NCI-H2107 treated with DMSO at 0.1 percent for 48 hours (cell line): ENCODE data around the gene CSF3R.
"Not testable (repeated sequence)": the region's sequence is repeated elsewhere in the genome, so short reads cannot be mapped to it uniquely, and the experiment has no call there.

ENCODE experiments used
- DNase-seq: peaks from one replicate; lab custom pipeline; 2025; ENCODE audit not compliant: unreplicated experiment; lab: John Stamatoyannopoulos, UW

CSF3R gene

DNA sequence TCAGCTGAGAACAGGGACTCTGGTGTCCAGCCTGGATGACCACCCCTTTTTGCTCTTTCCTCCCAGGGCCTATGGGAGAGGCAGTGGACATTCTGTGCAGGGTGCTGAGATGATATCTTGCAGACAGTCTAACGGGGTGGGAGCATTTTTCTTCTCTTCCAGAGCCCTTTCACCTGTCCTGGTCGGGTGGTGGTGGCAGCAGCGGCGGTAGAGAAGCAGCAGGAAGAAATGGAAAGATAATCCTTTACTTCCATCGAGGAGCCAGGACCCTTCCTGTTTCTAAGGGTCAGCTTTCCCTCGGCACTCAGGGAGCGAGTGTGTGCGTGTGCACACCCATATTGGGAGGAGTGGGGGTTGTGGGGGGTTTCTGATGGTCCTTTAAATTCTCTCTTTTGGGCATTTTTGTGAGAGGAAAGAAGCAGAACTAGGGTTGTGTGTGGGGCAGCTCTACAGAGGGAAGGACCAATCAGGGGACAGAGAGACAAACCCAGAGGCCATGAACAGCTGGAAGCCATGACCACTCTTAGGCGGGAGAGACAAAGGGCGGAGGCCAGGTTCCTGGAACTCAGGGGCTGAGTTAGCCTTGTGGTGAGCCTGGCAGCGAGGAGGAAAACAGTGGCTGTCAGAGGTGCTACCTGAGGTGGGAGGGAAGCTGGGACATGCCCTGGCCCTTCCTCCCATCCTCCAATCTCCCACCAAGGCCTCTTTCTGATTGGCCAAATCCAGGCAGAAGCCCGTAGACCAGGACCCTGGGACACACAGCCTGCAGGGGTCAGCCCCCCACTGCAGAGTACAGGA, 31.2 kb upstream of the CSF3R start:
- no peak for DNase-seq

DNA sequence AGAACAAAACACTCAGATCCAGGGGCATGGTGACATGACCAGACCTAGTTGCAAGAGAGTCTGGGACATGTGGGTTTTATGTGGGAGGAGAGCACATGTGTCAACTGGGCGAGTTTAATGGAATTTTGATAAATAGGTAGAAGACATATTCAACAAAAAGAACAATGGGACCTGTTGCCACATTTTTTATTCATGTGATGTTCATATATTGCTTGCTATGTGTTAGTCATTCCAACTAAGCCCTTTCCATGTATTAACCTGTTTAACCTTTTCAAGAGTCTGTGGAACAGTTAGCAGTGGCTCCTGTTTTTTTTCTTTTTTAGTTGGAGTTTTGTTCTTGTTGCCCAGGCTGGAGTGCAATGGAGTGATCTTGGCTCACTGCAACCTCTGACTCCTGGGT, 30.1 kb upstream of the CSF3R start:
- no peak for DNase-seq

DNA sequence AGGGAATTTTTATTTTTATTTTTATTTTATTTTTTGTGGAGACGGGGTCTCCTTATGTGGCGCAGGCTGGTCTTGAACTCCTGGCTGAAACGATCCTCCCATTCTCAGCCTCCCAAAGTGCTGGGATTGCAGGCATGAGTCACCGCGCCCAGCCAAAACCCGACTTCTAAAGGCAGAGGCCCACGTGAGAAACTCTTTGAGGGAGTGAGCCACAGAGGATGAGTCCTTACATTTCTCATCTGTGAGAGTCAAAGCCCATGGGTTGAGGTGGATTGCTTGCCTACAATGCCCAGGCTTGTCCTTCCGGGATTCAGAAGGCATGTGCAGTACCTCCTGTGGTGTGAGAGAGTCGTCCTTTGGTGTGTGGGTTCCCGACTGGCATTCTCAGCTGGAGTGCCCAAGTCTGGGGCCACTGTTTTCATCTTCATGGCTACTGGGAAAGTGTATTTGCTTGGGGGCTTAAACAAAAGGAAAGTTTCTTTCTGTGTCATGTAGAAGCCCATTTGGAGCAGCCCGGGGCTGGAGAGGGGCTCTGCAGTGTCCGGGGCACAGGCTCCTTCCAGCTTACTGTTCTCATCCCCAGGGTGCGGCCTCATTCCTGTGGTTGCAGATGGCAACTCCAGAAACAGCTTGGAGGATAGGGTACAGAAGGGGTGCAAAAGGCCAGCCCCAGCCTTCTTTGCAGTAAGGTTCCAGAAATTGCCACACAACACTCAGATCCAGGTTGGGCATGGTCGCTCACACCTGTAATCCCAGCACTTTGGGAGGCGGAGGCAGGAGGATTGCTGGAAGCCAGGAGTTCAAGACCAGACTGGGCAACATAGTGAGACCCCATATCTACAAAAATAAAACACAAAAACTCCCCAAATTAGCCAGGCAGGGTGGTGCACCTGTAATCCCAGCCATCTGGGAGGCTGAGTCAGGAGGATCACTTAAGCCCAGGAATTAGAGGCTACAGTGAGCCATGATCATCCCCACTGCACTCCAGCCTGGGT, 29.4 kb upstream of the CSF3R start:
- no peak for DNase-seq

DNA sequence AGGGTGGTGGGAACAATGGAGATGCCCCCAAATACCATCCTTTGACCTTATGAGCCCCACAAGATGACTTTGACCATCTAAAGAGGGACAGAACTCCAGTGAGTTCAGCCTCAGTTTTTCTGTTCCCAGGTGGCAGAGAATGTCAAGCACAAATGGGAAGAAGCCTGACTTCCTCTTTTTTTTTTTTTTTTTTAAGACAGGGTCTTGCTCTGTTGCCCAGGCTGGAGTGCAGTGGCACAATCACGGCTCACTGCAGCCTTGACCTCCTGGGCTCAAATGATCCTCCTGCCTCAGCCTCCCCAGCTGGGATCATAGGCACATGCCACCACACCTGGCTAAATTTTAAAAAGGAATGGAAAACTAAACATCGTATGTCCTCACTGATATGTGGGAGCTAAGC, 28.5 kb upstream of the CSF3R start:
- not testable (repeated sequence) for DNase-seq

DNA sequence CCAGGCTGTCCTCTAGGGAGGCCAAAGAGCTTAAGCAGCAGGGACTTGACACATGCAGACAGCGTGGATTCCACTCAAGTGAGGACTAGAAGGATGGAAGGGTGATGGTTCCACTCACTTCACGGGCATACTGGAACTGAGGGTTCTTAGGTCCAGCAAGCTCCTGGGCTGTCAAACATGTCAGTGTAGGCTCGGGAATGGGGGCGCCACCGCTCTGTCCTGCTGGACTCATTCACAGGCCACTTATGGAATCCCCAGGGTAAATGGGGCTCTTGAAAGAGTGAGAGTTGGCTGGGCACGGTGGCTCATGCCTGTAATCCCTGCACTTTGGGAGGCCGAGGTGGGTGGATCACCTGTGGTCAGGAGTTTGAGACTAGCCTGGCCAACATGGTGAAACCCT, 27.7 kb upstream of the CSF3R start:
- DNase-seq, result no peak

DNA sequence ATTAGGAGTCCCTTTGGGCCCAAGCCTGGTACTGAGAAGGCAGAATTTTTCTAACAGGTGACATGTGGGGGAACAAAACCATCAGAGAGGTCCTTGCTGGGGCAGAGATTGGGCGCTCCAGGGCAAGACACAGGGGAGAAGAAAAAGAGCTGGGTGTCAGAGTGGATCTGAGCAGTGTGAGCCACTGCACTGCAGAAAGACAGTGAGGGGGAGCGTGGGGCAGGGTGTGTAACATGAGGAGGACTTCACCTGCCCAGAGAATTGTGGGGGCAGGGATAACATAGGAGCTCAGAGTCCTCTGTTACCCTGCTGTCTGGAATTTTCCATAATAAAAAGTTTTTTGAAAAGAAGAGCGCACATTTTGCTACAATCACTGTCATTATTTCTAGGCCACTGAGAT, 25.5 kb upstream of the CSF3R start:
- DNase-seq, result peak; percentile 35

DNA sequence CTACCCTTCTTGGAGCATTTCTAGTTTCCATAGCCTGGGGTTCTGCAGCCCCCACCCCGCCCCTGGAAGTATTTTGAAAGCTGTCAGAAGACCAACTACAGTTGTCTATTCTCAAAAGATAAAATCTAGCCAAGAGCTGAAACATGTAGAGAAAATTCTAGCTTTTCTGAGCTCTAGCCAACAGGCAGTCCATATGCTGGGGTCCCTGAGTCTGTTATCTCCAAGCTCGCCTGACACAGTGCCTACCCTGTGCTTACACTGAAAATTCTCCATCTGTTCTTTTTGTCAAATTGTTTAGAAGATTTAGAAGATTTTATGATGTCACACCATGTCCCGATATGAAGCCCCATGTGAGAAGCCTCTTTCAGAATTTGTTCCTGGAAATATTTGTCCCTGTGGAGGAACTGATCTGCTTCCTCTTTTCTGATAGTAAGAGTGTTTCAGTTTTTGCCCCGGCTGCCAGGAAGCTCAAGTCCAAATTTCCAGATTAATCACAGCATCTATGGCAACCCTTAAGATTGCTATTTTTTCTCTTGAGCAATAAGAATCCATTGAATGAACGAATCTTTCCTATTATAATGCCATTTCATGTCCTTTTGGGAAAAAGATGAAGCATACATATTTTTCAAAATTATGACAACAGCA, 23.7 kb upstream of the CSF3R start:
- DNase-seq, result no peak

DNA sequence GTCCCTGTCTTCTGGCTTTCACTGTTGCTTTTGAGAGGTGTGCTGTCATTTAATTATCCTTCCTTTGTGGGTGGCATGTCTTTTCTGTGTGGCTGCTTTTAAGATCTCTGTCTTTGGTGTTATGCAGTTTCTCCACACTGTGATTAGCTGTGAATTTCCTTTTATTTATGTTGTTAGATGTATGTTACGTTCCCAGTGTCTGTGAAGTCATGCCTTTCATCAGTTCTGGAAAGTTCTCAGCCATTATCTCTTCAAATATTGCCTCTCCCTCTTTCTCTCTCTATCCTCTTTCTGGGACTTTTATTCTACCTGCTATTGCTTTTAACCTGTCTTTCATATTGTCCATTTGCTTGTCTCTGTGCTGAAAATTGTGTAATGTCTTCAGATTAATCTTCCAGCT, 21.0 kb upstream of the CSF3R start:
- DNase-seq, result no peak

DNA sequence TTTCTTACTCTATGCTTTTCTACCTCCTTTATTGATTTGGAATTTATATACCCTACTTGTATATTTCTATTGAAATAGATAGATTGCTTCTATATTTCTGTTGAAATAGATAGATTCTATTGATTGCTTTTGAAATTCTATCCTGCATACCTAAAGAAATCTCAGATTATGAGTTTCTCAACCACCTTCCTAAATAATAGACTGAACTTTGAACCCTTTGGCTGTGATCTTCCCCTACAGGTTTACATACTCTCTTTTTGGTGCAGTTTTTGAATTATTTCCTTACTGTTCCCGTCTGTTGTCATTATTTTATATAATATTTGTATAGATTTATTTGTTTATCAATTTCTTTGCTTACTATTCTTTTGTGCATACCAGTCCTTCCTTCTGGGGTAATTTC, 20.4 kb upstream of the CSF3R start:
- no peak for DNase-seq

DNA sequence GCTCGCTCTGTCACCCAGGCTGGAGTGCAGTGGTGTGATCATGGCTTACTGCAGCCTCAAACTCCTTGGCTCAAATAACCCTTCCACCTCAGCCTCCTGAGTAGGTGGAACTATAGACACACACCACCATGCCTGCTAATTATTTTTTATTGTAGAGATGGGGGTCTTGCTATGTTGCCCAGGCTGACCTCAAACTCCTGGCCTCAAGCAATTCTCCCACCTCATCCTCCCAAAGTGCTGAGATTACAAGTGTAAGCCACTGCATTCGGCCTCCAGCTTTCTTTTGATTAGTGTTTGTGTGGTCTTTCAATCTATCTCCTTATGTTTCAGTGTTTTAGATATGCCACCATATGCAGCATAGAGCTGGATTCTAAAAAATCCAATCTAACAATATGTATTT, 19.9 kb upstream of the CSF3R start:
- no peak for DNase-seq

DNA sequence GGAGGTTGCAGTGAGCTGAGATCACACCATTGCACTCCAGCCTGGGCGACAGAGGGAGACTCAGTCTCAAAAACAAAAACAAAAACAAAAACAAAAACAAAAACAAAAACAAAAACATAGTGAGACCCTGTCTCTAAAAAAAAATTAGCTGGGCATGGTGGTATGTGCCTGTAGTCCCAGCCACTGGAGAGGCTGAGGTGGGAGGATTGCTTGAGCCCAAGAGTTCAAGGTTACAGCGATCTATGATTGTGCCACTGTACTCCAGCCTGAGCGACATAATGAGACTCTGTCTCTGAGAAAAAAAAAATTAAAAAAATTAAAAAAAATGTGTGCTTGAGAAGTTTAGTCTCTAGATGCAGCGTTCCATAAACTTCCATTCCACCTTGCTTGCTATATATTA, 19.2 kb upstream of the CSF3R start:
- DNase-seq, result not testable (repeated sequence)

DNA sequence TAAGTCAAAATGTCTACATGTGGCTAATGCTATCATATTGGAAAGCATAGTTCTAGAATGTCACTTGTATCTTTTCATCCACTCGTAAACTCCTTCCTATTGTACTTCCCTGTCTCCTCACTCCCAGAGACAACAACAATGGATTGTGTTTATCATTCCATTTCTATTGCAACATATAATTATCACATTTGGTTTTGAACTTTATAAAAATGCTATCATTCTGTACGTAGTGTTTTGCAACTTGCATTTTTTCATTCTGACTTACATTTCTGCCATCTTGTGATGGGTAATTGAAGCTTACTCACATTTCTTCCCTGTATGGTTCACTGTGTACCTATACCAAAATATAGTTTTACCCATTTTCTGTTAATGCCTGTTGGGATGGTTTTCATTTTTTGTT, 14.5 kb upstream of the CSF3R start:
- DNase-seq, result no peak

DNA sequence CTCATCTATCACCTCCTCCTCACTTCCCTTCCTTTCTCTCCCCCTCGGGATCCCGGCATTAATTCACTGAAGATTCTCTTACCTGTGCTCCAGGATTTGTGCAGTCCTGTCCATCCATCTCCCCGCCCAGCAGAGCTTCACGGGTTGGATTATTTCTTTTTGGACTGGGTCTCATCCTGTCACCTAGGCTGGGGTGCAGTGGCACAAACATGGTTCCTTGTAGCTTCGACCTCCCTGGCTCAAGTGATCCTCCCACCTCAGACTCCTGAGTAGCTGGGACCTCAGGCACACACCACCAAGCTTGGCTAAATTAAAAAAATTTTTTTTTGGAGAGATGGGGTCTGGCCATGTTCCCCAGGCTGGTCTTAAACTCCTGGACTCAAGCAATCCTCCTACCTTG, 12.3 kb upstream of the CSF3R start:
- no peak for DNase-seq

DNA sequence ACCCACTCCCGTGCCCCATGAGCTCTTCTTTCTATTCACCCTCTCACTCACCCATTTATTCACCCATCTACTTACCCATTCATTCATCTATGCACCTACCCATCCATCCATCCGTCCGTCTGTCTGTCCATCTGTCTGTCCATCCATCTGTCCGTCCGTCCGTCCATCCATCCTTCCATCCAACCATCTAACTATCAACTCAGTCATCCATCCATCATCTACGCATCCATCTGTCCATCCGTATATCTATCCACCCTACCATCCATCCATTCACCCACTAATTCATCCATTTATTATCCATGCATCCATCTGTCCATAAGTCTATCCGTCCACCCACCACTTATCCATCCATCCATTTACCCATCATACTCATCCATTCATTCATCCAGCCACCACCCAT, 10.8 kb upstream of the CSF3R start:
- no peak for DNase-seq

DNA sequence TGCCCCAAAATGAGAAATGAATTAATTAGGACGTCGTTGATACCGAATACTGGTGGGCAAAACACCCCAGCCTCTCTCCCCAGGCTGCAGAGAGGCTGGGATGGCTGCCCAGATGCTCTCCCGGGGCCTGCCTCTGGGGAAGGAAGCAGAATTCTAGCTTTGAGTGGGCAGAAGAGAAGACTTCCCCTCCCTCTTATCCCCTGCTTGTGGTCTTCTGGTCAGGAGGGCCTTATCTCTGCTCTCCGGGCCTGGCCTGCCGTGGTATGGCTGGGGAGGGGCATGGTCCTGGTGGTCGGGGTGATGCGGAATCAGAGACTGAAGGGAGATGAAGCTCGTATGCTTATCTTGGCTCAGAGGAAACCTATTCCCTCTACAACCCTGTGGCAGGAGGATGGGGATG, 9.8 kb upstream of the CSF3R start:
- DNase-seq, result no peak

DNA sequence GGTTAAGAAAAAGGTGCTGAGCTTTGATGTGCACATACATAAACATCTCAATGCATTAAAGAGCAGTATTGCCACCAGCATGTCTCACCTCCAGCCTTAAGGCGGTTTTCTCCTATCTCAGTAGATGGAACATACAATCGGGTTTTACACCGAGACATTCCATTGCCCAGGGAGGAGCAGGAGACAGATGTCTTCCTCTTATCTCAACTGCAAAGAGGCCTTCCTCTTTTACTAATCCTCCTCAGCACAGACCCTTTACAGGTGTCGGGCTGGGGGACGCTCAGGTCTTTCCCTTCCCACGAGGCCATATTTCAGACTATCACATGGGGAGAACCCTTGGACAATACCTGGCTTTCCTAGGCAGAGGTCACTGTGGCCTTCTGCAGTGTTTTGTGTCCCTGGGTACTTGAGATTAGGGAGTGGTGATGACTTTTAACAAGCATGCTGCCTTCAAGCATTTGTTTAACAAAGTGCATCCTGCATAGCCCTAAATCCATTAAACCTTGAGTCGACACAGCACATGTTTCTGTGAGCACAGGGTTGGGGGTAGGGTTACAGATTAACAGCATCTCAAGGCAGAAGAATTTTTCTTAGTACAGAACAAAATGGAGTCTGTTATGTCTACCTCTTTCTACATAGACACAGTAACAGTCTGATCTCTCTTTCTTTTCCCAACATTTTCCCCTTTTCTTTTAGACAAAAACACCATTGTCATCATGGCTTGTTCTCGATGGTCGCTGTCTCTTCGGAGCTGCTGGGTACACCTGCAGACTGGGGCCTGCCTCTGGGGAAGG, 6.7 kb upstream of the CSF3R start:
- DNase-seq, result not testable (repeated sequence)

DNA sequence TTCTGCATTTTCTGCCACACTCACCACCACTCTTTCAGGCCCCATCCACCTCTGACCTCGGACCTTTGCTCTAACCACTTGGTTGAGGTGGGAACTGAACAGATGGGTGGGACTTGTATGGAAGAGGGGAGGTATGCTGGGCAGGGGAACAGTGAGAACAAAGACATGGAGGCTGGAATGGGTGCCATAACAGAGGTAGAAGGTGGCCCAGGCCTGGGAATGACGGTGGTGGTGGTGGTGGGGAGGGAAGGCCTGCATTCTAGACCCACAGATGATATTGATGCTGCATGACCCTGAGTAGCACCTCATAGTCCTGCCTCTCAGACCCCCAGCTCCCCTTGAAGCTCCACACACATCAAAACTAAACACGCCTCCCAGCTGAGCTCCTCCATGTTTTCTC, 5.2 kb upstream of the CSF3R start:
- no peak for DNase-seq

DNA sequence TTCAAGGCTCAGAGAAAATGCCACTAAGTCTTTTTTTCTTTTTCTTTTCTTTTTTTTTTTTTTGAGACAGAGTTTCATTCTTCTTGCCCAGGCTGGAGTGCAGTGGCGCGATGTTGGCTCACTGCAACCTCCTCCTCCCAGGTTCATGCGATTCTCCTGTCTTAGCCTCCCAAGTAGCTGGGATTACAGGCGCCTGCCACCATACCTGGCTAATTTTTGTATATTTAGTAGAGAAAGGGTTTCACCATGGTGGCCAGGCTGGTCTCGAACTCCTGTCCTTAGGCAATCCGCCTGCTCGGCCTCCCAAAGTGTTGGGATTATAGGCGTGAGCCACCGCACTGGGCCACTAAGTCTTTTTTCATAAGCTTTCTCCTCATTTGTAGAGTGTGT, 4.6 kb upstream of the CSF3R start:
- not testable (repeated sequence) for DNase-seq

DNA sequence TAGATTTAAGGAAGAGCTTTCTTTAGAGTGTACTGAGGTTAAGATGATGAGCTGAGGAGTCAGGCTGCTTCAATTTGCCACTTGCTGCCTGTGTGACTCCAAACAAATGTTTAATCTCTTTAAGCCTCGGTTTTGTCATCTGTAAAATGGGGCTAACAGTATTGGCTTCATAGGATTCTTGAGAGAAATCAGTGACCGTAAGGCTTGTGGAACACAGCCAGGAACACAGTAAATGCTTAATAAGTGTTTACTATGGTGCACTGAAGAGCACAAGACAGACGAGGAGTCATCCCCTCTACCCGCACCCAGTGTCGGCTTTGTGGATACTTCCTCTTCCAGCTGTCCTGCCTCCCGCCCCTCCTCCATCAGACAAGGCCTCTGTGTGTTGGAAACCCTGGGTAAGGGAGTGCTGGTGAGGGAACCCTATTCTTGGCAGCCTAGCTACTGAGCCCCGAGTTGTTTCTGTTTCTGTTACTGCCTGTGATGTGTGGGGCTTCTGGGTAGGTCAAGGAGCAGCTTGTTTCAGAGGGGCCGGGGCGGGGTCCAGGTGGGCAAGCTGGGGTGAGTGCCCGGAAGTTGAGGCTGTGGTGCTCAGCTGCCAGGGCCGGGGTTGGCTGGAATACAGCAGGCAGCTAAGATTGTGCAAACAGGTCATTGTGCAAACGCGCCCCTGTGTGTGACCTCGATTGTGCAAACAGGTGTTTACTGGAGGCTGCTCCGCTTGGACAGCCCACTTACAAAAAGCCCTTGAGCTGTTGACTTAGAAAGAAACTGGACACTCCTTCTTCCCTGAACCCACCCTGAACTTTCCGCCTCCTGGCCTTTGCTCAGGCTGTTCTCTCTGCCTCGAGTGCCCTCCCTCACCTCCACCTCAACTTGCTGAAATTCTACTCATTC, 4.0 kb upstream of the CSF3R start:
- DNase-seq, result no peak

DNA sequence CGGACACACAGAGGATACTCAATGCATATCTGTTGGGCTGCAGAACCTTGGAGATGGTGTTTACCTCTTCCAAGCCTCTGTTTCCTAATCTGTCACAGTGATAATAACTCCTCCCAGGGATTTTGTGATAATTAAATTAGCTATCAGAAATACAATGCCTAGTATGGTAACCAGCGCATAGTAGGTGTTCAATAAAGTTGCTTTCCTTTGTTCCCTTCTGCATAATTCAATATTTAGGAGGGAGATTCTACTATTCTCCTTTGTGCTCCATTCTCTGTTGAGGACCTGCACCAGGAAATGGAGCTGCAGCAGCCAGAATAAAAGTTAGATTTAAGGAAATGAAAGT, 3.4 kb upstream of the CSF3R start:
- DNase-seq, result no peak
